OCI-LY3 (cell line): ENCODE measurements around the gene AUTS2.

Experiments
- H2AFZ ChIP-seq: fragments of 200-600, 300-600 bp; shearing (Covaris generic); 2 replicates; pipeline ENCODE4 v1.6.0; 2014; ENCODE audit warnings: antibody characterized with exemption, low read depth, low read length
- H3K27ac ChIP-seq: fragments of 200-600, 300-600 bp; sonication (generic); 2 replicates; pipeline ENCODE4 v1.5.1; 2014; ENCODE audit warnings: mild to moderate bottlenecking, low read length, moderate library complexity, mixed read lengths
- H3K27me3 ChIP-seq: fragments of 200-600, 300-600 bp; sonication (generic); 2 replicates; pipeline ENCODE4 v1.6.1; 2014; ENCODE audit warnings: low read depth, low read length, mixed read lengths
- H3K36me3 ChIP-seq: fragments of 200-600, 300-600 bp; sonication (generic); replicated peaks from 2 replicates; pipeline ENCODE3; 2014; ENCODE audit warnings: low read depth, low read length, mixed read lengths
- H3K4me1 ChIP-seq: fragments of 300-600, 200-600 bp; sonication (generic); 2 replicates; pipeline ENCODE4 v1.6.1; 2014; ENCODE audit warnings: low read length, mixed read lengths
- H3K4me2 ChIP-seq: fragments of 200-600, 300-600 bp; sonication (generic); 2 replicates; pipeline ENCODE4 v1.6.1; 2014; ENCODE audit warnings: low read length, mixed read lengths
- H3K4me3 ChIP-seq: fragments of 300-600, 200-600 bp; sonication (generic); 2 replicates; pipeline ENCODE4 v1.5.1; 2014; ENCODE audit warnings: antibody characterized with exemption, mild to moderate bottlenecking, low read length, moderate library complexity
- H3K79me2 ChIP-seq: fragments of 300-600, 200-600 bp; shearing (Covaris generic); 2 replicates; pipeline ENCODE4 v1.6.1; 2014; ENCODE audit warnings: mild to moderate bottlenecking, low read length, mixed read lengths
- H3K9ac ChIP-seq: fragments of 300-600, 200-600 bp; shearing (Covaris generic); 2 replicates; pipeline ENCODE4 v1.6.0; 2014; ENCODE audit warnings: mild to moderate bottlenecking, low read length, moderate library complexity
- H3K9me3 ChIP-seq: fragments of 200-600, 300-600 bp; shearing (Covaris generic); 2 replicates; pipeline ENCODE4 v1.6.1; 2014; ENCODE audit warnings: low read length, mixed read lengths; ENCODE audit not compliant: insufficient read depth
- H4K20me1 ChIP-seq: fragments of 200-600, 300-600 bp; sonication (generic); 2 replicates; pipeline ENCODE4 v1.6.1; 2016; ENCODE audit warnings: low read length, mixed read lengths; ENCODE audit not compliant: insufficient read depth
- CTCF ChIP-seq: fragments of 200-600, 300-600 bp; sonication (generic); IDR thresholded peaks from 2 replicates; pipeline ENCODE4 v1.5.1; 2014; ENCODE audit warnings: antibody characterized with exemption, low read length, low read depth
- EZH2phosphoT487 ChIP-seq: fragments of 200-600 bp; shearing (Covaris generic); IDR thresholded peaks from 2 replicates; pipeline ENCODE4 v1.6.1; 2018; ENCODE audit warnings: antibody characterized with exemption, mixed run types, low read depth

The AUTS2 gene

GRCh38 chr7:69663911-69664832, 65.9 kb downstream of the AUTS2 start:
- Histone ChIP-seq H3K9me3 (peaks cover 7% of the 10 kb centered on the region; the same call in 1 of the 2 replicates), H3K9ac (no peak overlapping the region), H3K4me2 (no peak overlapping the region), H3K79me2 (no peaks in the 10 kb centered on the region), H3K4me3 (no peak overlapping the region), H2AFZ (no peak overlapping the region), H3K27me3 (no peaks in the 10 kb centered on the region), H3K36me3 (no peaks in the 10 kb centered on the region), H4K20me1 (no peaks in the 10 kb centered on the region), H3K27ac (no peak overlapping the region), H3K4me1 (no peaks in the 10 kb centered on the region)
- no peak for TF ChIP-seq EZH2phosphoT487
- no peak for TF ChIP-seq CTCF

- Histone ChIP-seq H3K79me2 (no peaks in the 10 kb centered on the region), H3K4me2 (no peak overlapping the region), H3K27ac (no peak overlapping the region), H3K4me3 (no peak overlapping the region), H3K36me3 (no peaks in the 10 kb centered on the region), H4K20me1 (no peaks in the 10 kb centered on the region), H3K4me1 (no peaks in the 10 kb centered on the region), H2AFZ (no peak overlapping the region), H3K9me3 (peaks cover 7% of the 10 kb centered on the region; the same call in 1 of the 2 replicates), H3K9ac (no peak overlapping the region), H3K27me3 (no peaks in the 10 kb centered on the region)
- TF ChIP-seq CTCF = no peak
- TF ChIP-seq EZH2phosphoT487 = no peak
Observed at GRCh38 chr7:69665369-69665768, 67.1 kb downstream of the AUTS2 start.

- Histone ChIP-seq H3K4me2 (no peak overlapping the region), H3K4me1 (no peaks in the 10 kb centered on the region), H2AFZ (no peak overlapping the region), H3K36me3 (no peaks in the 10 kb centered on the region), H3K9ac (no peak overlapping the region), H3K4me3 (no peak overlapping the region), H3K27ac (no peak overlapping the region), H3K79me2 (no peaks in the 10 kb centered on the region), H4K20me1 (no peaks in the 10 kb centered on the region), H3K27me3 (no peaks in the 10 kb centered on the region), H3K9me3 (peaks cover 7% of the 10 kb centered on the region; the same call in 1 of the 2 replicates)
- TF ChIP-seq EZH2phosphoT487 = no peak
- TF ChIP-seq CTCF = no peak
Observed at GRCh38 chr7:69668339-69668870, 70.1 kb downstream of the AUTS2 start.

GRCh38 chr7:69670701-69671100, 72.4 kb downstream of the AUTS2 start:
- Histone ChIP-seq H3K4me3 (no peak overlapping the region), H3K4me1 (no peaks in the 10 kb centered on the region), H3K36me3 (no peaks in the 10 kb centered on the region), H3K9me3 (no peaks in the 10 kb centered on the region), H3K79me2 (no peaks in the 10 kb centered on the region), H3K9ac (no peak overlapping the region), H3K4me2 (no peak overlapping the region), H3K27me3 (no peaks in the 10 kb centered on the region), H4K20me1 (no peaks in the 10 kb centered on the region), H2AFZ (no peak overlapping the region), H3K27ac (no peak overlapping the region)
- no peak for TF ChIP-seq EZH2phosphoT487
- TF ChIP-seq CTCF = no peak
